HG03439 (cell line): Measurements from ENCODE around the gene SLC16A3.

Experiments
- ATAC-seq: cut with Tn5 transposase; IDR thresholded peaks from one replicate; pipeline ENCODE4 v1.9.1; 2021; ENCODE audit warnings: mild to moderate bottlenecking, moderate library complexity; ENCODE audit not compliant: unreplicated experiment

SLC16A3 gene

GRCh38 chr17:82280537-82280936, 51.7 kb downstream of the SLC16A3 start:
- ATAC-seq: no peak

GRCh38 chr17:82281076-82281475, 52.2 kb downstream of the SLC16A3 start:
- ATAC-seq: no peak

- ATAC-seq: no peak
Measured at GRCh38 chr17:82281502-82282238, 52.8 kb downstream of the SLC16A3 start.

- ATAC-seq: no peak
Measured at GRCh38 chr17:82282239-82283207, 53.7 kb downstream of the SLC16A3 start.

- ATAC-seq: no peak
Measured at GRCh38 chr17:82283208-82283749, 54.4 kb downstream of the SLC16A3 start.

- ATAC-seq: no peak
Measured at GRCh38 chr17:82285141-82285540, 56.3 kb downstream of the SLC16A3 start.

GRCh38 chr17:82287013-82287867, 58.4 kb downstream of the SLC16A3 start:
- ATAC-seq: no peak

- no peak for ATAC-seq
Measured at GRCh38 chr17:82287868-82288801, 59.3 kb downstream of the SLC16A3 start.
